Endothelial cell (in vitro differentiated cells): Measurements from ENCODE around the gene ALK. TPM values are rescaled to one million over a fixed set of nuclear protein-coding genes. Genes with fewer than 3 reads are reported as not detected.

ENCODE experiments used
- DNase-seq: peaks from one replicate; pipeline ENCODE4 v3.0.0; 2021; ENCODE audit warnings: low spot score
- H3K27ac Mint-ChIP-seq: one replicate; pipeline ENCODE4 v1.8.0; 2021; ENCODE audit warnings: mixed read lengths, inconsistent platforms; ENCODE audit not compliant: unreplicated experiment
- H3K27me3 Mint-ChIP-seq: one replicate; pipeline ENCODE4 v1.8.0; 2021; ENCODE audit warnings: mild to moderate bottlenecking, moderate library complexity, mixed read lengths, inconsistent platforms; ENCODE audit not compliant: unreplicated experiment
- H3K36me3 Mint-ChIP-seq: one replicate; pipeline ENCODE4 v1.8.0; 2021; ENCODE audit warnings: mild to moderate bottlenecking, low read depth, mixed read lengths, inconsistent platforms; ENCODE audit not compliant: unreplicated experiment
- H3K4me1 Mint-ChIP-seq: one replicate; pipeline ENCODE4 v1.8.0; 2021; ENCODE audit warnings: mild to moderate bottlenecking, mixed read lengths, inconsistent platforms; ENCODE audit not compliant: unreplicated experiment
- H3K4me3 Mint-ChIP-seq: one replicate; pipeline ENCODE4 v1.8.0; 2021; ENCODE audit warnings: mild to moderate bottlenecking, mixed read lengths, inconsistent platforms; ENCODE audit not compliant: unreplicated experiment
- H3K9me3 Mint-ChIP-seq: one replicate; pipeline ENCODE4 v1.8.0; 2021; ENCODE audit warnings: mixed read lengths, inconsistent platforms; ENCODE audit not compliant: unreplicated experiment
- CTCF ChIP-seq: fragments of 200-600 bp; sonication (generic); IDR thresholded peaks from one replicate; pipeline ENCODE4 v1.5.0; 2021; ENCODE audit warnings: antibody characterized with exemption; ENCODE audit not compliant: unreplicated experiment
- total RNA-seq: library from RNA; stranded (reverse); fragmentation: NEBNext Ultra II Directional; extraction: Animal tissue kit (Norgen Biotek cat#: 25700); gene quantifications from one replicate; pipeline ENCODE4 v1.2.1, GENCODE V29; 2021; ENCODE audit not compliant: unreplicated experiment

The ALK gene
- total RNA-seq, 1 donor from 2014 or later, result 0.05 TPM

GRCh38 chr2:29787473-29788465, 133.6 kb downstream of the ALK start:
- Mint-ChIP-seq H3K4me3 (no peak overlapping the region), H3K27ac (no peak overlapping the region), H3K36me3 (no peaks in the 10 kb centered on the region), H3K9me3 (no peaks in the 10 kb centered on the region), H3K27me3 (no peaks in the 10 kb centered on the region), H3K4me1 (no peaks in the 10 kb centered on the region)
- TF ChIP-seq CTCF, result no peak
- DNase-seq, result no peak

- no peaks in the 10 kb centered on the region for H3K36me3 Mint-ChIP-seq
- no peaks in the 10 kb centered on the region for H3K4me1 Mint-ChIP-seq
- DNase-seq, result no peak
- H3K27ac Mint-ChIP-seq, result no peak overlapping the region
- H3K4me3 Mint-ChIP-seq, result no peak overlapping the region
- H3K9me3 Mint-ChIP-seq, result no peaks in the 10 kb centered on the region
- no peaks in the 10 kb centered on the region for H3K27me3 Mint-ChIP-seq
- no peak for TF ChIP-seq CTCF
Observed at GRCh38 chr2:29786361-29786760, 135.0 kb downstream of the ALK start.

- H3K27me3 Mint-ChIP-seq, result no peaks in the 10 kb centered on the region
- no peaks in the 10 kb centered on the region for H3K36me3 Mint-ChIP-seq
- no peaks in the 10 kb centered on the region for H3K4me1 Mint-ChIP-seq
- no peak overlapping the region for H3K4me3 Mint-ChIP-seq
- no peak for TF ChIP-seq CTCF
- H3K27ac Mint-ChIP-seq, result no peak overlapping the region
- H3K9me3 Mint-ChIP-seq, result no peaks in the 10 kb centered on the region
- DNase-seq, result no peak
Observed at GRCh38 chr2:29783666-29784065, 137.7 kb downstream of the ALK start.

GRCh38 chr2:29782549-29783458, 138.6 kb downstream of the ALK start:
- Mint-ChIP-seq H3K9me3 (no peaks in the 10 kb centered on the region), H3K4me3 (no peak overlapping the region), H3K4me1 (no peaks in the 10 kb centered on the region), H3K36me3 (no peaks in the 10 kb centered on the region), H3K27ac (no peak overlapping the region), H3K27me3 (no peaks in the 10 kb centered on the region)
- no peak for TF ChIP-seq CTCF
- DNase-seq, result no peak
